GM12878 (cell line): ENCODE results near the gene MB21D2.

Source experiments
- CBX3 ChIP-seq: fragments of 200-600 bp; sonication (generic); IDR thresholded peaks from 2 replicates; pipeline ENCODE4 v1.6.1; 2016; ENCODE audit warnings: low read depth, borderline replicate concordance
- CREB1 ChIP-seq: IDR thresholded peaks from 2 replicates; pipeline ENCODE4 v1.6.1; 2012; ENCODE audit warnings: low read depth, mild to moderate bottlenecking, inconsistent platforms
- POLR2A ChIP-seq: IDR thresholded peaks from 2 replicates; pipeline ENCODE4 v1.6.1; 2011; ENCODE audit warnings: low read depth, mild to moderate bottlenecking, low read length
- PRDM15 ChIP-seq: fragments of 450-650 bp; formaldehyde crosslinking; IDR thresholded peaks from 2 replicates; pipeline ENCODE4 v1.4.0; 2020; ENCODE audit warnings: mild to moderate bottlenecking, moderate library complexity
- TARDBP ChIP-seq: IDR thresholded peaks from 2 replicates; pipeline ENCODE4 v1.6.1; 2016; ENCODE audit warnings: borderline replicate concordance
- TF ChIP-seq, protein P1 (sequence below): IDR thresholded peaks from 2 replicates; pipeline ENCODE4 v1.6.1; 2012; ENCODE audit warnings: low read depth, low read length, improper control_type of control experiment
- TF ChIP-seq, protein P2 (sequence below), 3 experiments: IDR thresholded peaks in 2 of 3; conservative IDR thresholded peaks in 1 of 3; 2 replicates each; pipeline ENCODE4 v1.5.1; 2011; ENCODE audit warnings: low read depth in 3 of 3, low read length in 3 of 3, mild to moderate bottlenecking in 3 of 3, control low read depth in 2 of 3, moderate library complexity in 2 of 3, inconsistent platforms in 1 of 3, mixed read lengths in 1 of 3; ENCODE audit not compliant: control insufficient read depth in 2 of 3, insufficient read depth in 1 of 3; ENCODE audit errors: extremely low read depth in 1 of 3

GRCh38 chr3:192930577-192930976, 12.9 kb upstream of the MB21D2 start:
- TF ChIP-seq CREB1, result no peak
- TF ChIP-seq, protein P1, sequence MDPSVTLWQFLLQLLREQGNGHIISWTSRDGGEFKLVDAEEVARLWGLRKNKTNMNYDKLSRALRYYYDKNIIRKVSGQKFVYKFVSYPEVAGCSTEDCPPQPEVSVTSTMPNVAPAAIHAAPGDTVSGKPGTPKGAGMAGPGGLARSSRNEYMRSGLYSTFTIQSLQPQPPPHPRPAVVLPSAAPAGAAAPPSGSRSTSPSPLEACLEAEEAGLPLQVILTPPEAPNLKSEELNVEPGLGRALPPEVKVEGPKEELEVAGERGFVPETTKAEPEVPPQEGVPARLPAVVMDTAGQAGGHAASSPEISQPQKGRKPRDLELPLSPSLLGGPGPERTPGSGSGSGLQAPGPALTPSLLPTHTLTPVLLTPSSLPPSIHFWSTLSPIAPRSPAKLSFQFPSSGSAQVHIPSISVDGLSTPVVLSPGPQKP, result no peak
- TF ChIP-seq PRDM15, result no peak
- TF ChIP-seq, protein P2, sequence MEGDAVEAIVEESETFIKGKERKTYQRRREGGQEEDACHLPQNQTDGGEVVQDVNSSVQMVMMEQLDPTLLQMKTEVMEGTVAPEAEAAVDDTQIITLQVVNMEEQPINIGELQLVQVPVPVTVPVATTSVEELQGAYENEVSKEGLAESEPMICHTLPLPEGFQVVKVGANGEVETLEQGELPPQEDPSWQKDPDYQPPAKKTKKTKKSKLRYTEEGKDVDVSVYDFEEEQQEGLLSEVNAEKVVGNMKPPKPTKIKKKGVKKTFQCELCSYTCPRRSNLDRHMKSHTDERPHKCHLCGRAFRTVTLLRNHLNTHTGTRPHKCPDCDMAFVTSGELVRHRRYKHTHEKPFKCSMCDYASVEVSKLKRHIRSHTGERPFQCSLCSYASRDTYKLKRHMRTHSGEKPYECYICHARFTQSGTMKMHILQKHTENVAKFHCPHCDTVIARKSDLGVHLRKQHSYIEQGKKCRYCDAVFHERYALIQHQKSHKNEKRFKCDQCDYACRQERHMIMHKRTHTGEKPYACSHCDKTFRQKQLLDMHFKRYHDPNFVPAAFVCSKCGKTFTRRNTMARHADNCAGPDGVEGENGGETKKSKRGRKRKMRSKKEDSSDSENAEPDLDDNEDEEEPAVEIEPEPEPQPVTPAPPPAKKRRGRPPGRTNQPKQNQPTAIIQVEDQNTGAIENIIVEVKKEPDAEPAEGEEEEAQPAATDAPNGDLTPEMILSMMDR (IDR thresholded peaks at IDR 0.05 in 2 of 3, conservative IDR thresholded peaks at IDR 0.05 in 1 of 3; ENCODE audit: control insufficient read depth in 2 of 3, extremely low read depth in 1 of 3, insufficient read depth in 1 of 3, low read depth in 3 of 3, low read length in 3 of 3), result no peak
- no peak for TF ChIP-seq POLR2A
- no peak for TF ChIP-seq CBX3
- no peak for TF ChIP-seq TARDBP
